Kidney (tissue), 14 donors: ENCODE measurements around the gene ZNF827. TPM values are rescaled to one million over a fixed set of nuclear protein-coding genes. Genes with fewer than 3 reads are reported as not detected.

ENCODE experiments used
- DNase-seq, 5 donors: peaks; one replicate each; pipeline ENCODE4 v3.0.0-alpha.2; 2013 to 2020
- FAIRE-seq: peaks from 2 replicates; lab custom pipeline; 2012; peaks lifted over from hg19 to GRCh38; lab: Jason Lieb, UNC
- H3K27ac ChIP-seq, 2 donors: one replicate each; pipeline ENCODE4 v1.7.0; 2013; ENCODE audit warnings: low read depth in 2 of 2, low read length in 2 of 2, inconsistent platforms in 1 of 2
- H3K27me3 ChIP-seq: one replicate; pipeline ENCODE4 v1.7.1; 2013; ENCODE audit warnings: low read length, inconsistent platforms; ENCODE audit not compliant: control insufficient read depth, insufficient read depth
- H3K36me3 ChIP-seq, 3 donors: one replicate each; pipeline versions ENCODE4 v1.7.0 to v1.7.1; 2013; ENCODE audit warnings: low read length in 3 of 3, control low read depth in 1 of 3, inconsistent platforms in 1 of 3; ENCODE audit not compliant: insufficient read depth in 3 of 3, control insufficient read depth in 2 of 3
- H3K4me1 ChIP-seq, 3 donors: one replicate each; pipeline versions ENCODE4 v1.7.0 to v1.7.1; 2013; ENCODE audit warnings: low read length in 3 of 3, inconsistent platforms in 1 of 3, low read depth in 1 of 3; ENCODE audit not compliant: control insufficient read depth in 2 of 3, insufficient read depth in 2 of 3
- H3K4me3 ChIP-seq, 3 donors: one replicate each; pipeline versions ENCODE4 v1.7.0 to v1.8.1; 2013; ENCODE audit warnings: low read length in 3 of 3, control low read depth in 1 of 3, inconsistent platforms in 1 of 3
- H3K9ac ChIP-seq, 3 donors: one replicate each; pipeline versions ENCODE4 v1.7.0 to v1.7.1; 2013; ENCODE audit warnings: low read length in 3 of 3, control low read depth in 1 of 3, inconsistent platforms in 1 of 3
- H3K9me3 ChIP-seq, 3 donors: one replicate each; pipeline versions ENCODE4 v1.7.0 to v1.7.1; 2013; ENCODE audit warnings: low read length in 3 of 3, control low read depth in 1 of 3, inconsistent platforms in 1 of 3; ENCODE audit not compliant: control insufficient read depth in 2 of 3, insufficient read depth in 1 of 3
- CTCF ChIP-seq: IDR thresholded peaks from 3 replicates; pipeline ENCODE4 v1.5.1; 2012; ENCODE audit warnings: mild to moderate bottlenecking, moderate library complexity, borderline replicate concordance; ENCODE audit not compliant: insufficient read depth; ENCODE audit errors: extremely low read depth
- intact Hi-C: fragments of 100-400 bp; cut with DNase I; formaldehyde crosslinking; loops from one replicate; pipeline ENCODE4 v1.11.1; 2022
- polyA plus RNA-seq: library from polyadenylated mRNA; stranded (reverse); fragments of 350-450 nt; fragmentation: Illumina TruSeq; extraction: RNeasy Lipid Tissue Mini Kit (QIAGEN cat#74804); gene quantifications from one replicate; pipeline ENCODE4 v1.2.3, GENCODE V29; 2014; ENCODE audit warnings: low read depth, low replicate concordance; ENCODE audit not compliant: insufficient read depth
- total RNA-seq: library from RNA; stranded (reverse); fragmentation: NEBNext Ultra II Directional; extraction: Animal tissue kit (Norgen Biotek cat#: 25700); gene quantifications from one replicate; pipeline ENCODE4 v1.2.1, GENCODE V29; 2021
- donor health status: control.
- donor health status: control.
- donor health status: control.
- donor health status: control.
- donor health status: control.
- donor health status: DM: yes; HTN: yes; CAD: no.
- donor health status: Normal renal cell carcinoma (clear cell type).

The ZNF827 gene
- total and polyA plus RNA-seq, 2 donors from 2014 or later = 3.5 to 22.6 TPM

- Histone ChIP-seq H3K9ac (no peak overlapping the region), H3K36me3 (no peaks in the 10 kb centered on the region), H3K27me3 (no peaks in the 10 kb centered on the region), H3K27ac (no peak overlapping the region), H3K9me3 (no peaks in the 10 kb centered on the region), H3K4me3 (no peak overlapping the region), H3K4me1 (peaks cover 0 to 6% (median 0%) of the 10 kb centered on the region in 3 donors)
- intact Hi-C loops = no loop called here
- peak in 1 of 5 donors; percentile 23 for DNase-seq
- FAIRE-seq = no peak
- TF ChIP-seq CTCF = no peak
Measured at GRCh38 chr4:145819853-145820181, 118.8 kb downstream of the ZNF827 start.

- Histone ChIP-seq H3K9me3 (no peaks in the 10 kb centered on the region), H3K4me3 (no peak overlapping the region), H3K27ac (no peak overlapping the region), H3K9ac (no peak overlapping the region), H3K4me1 (peaks cover 0 to 6% (median 0%) of the 10 kb centered on the region in 3 donors), H3K27me3 (no peaks in the 10 kb centered on the region), H3K36me3 (no peaks in the 10 kb centered on the region)
- DNase-seq = no peak
- FAIRE-seq = no peak
- intact Hi-C loops = no loop called here
- no peak for TF ChIP-seq CTCF
Measured at GRCh38 chr4:145819101-145819852, 119.3 kb downstream of the ZNF827 start.

- Histone ChIP-seq H3K4me3 (no peak overlapping the region), H3K27ac (no peak overlapping the region), H3K9ac (no peak overlapping the region), H3K36me3 (peaks cover 0 to 1% (median 0%) of the 10 kb centered on the region in 3 donors), H3K27me3 (no peaks in the 10 kb centered on the region), H3K4me1 (peaks cover 0 to 6% (median 0%) of the 10 kb centered on the region in 3 donors), H3K9me3 (peaks cover 0 to 1% (median 0%) of the 10 kb centered on the region in 3 donors)
- intact Hi-C loops = no loop called here
- TF ChIP-seq CTCF = no peak
- no peak for DNase-seq
- FAIRE-seq = no peak
Measured at GRCh38 chr4:145818011-145818410, 120.6 kb downstream of the ZNF827 start.
